Endothelial cell of umbilical vein (primary cell): ENCODE measurements around the gene ACSS2.

Source experiments
- CTCF ChIP-seq, 2 donors: IDR thresholded peaks; 1 replicate in 1 of 2; 2 replicates in 1 of 2; pipeline ENCODE4 v1.5.1; 2011; ENCODE audit warnings: low read length in 2 of 2, mild to moderate bottlenecking in 2 of 2, moderate library complexity in 2 of 2, control low read depth in 1 of 2, inconsistent platforms in 1 of 2, low read depth in 1 of 2; ENCODE audit not compliant: insufficient read depth in 1 of 2; ENCODE audit errors: extremely low read depth in 1 of 2
- EZH2 ChIP-seq: IDR thresholded peaks from 2 replicates; pipeline ENCODE4 v1.6.1; 2012; ENCODE audit warnings: borderline replicate concordance, low read depth, mild to moderate bottlenecking, moderate library complexity, low read length, inconsistent platforms; ENCODE audit not compliant: severe bottlenecking
- FOS ChIP-seq: IDR thresholded peaks from 2 replicates; pipeline ENCODE4 v1.6.1; 2011; ENCODE audit warnings: mild to moderate bottlenecking, low read length, moderate library complexity, borderline replicate concordance; ENCODE audit not compliant: insufficient read depth
- MAX ChIP-seq: IDR thresholded peaks from 2 replicates; pipeline ENCODE4 v1.6.1; 2011; ENCODE audit not compliant: insufficient read depth, insufficient read length
- POLR2A ChIP-seq: IDR thresholded peaks from 2 replicates; pipeline ENCODE4 v1.6.1; 2012; ENCODE audit warnings: low read depth, mild to moderate bottlenecking, control low read depth, low read length
- POLR2AphosphoS5 ChIP-seq: IDR thresholded peaks from 2 replicates; pipeline ENCODE4 v1.6.1; 2012; ENCODE audit warnings: low read depth, mild to moderate bottlenecking, control low read depth, low read length, moderate library complexity; ENCODE audit not compliant: insufficient read depth

- TF ChIP-seq MAX = no peak
- peak; percentile 53 to 79 for TF ChIP-seq CTCF (IDR thresholded peaks at IDR 0.05; ENCODE audit: extremely low read depth in 1 of 2, insufficient read depth in 1 of 2, low read depth in 1 of 2, low read length in 2 of 2)
- peak; percentile 22 for TF ChIP-seq EZH2
- no peak for TF ChIP-seq POLR2AphosphoS5
- no peak for TF ChIP-seq POLR2A
- no peak for TF ChIP-seq FOS
Observed at GRCh38 chr20:34872622-34873224, 3.7 kb upstream of the ACSS2 start, which contains the start of gene GGT7.
